Panc1 (cell line): ENCODE results near the gene CAPZA3.
"Not testable (repeated sequence)": the region's sequence is repeated elsewhere in the genome, so short reads cannot be mapped to it uniquely, and the experiment has no call there.

Experiments used
- SIN3A ChIP-seq: IDR thresholded peaks from 2 replicates; pipeline ENCODE4 v1.6.1; 2012; ENCODE audit warnings: low read depth, mild to moderate bottlenecking, low read length, moderate library complexity, borderline replicate concordance; ENCODE audit not compliant: insufficient read depth
- TF ChIP-seq, protein P1 (sequence below): fragments of 450-650 bp; IDR thresholded peaks from 2 replicates; pipeline ENCODE4 v1.5.1; 2017; ENCODE audit warnings: mild to moderate bottlenecking

DNA sequence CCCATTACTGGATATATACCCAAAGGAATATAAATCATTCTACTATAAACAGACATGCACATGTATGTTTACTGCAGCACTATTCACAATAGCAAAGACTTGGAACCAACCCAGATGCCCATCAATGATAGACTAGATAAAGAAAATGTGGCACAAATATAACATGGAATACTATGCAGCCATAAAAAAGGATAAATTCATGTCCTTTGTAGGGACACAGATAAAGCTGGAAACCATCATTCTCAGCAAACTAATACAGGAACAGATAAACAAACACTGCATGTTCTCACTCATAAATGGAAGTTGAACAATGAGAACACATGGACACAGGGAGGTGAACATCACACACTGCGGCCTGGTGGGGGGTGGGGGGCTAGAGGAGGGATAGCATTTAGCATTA lies 28.6 kb downstream of the CAPZA3 start:
- TF ChIP-seq, protein P1, sequence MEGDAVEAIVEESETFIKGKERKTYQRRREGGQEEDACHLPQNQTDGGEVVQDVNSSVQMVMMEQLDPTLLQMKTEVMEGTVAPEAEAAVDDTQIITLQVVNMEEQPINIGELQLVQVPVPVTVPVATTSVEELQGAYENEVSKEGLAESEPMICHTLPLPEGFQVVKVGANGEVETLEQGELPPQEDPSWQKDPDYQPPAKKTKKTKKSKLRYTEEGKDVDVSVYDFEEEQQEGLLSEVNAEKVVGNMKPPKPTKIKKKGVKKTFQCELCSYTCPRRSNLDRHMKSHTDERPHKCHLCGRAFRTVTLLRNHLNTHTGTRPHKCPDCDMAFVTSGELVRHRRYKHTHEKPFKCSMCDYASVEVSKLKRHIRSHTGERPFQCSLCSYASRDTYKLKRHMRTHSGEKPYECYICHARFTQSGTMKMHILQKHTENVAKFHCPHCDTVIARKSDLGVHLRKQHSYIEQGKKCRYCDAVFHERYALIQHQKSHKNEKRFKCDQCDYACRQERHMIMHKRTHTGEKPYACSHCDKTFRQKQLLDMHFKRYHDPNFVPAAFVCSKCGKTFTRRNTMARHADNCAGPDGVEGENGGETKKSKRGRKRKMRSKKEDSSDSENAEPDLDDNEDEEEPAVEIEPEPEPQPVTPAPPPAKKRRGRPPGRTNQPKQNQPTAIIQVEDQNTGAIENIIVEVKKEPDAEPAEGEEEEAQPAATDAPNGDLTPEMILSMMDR = not testable (repeated sequence)
- not testable (repeated sequence) for TF ChIP-seq SIN3A
